Prostate gland (tissue), 2 donors: ENCODE measurements around the gene STK39.

Experiments used
- POLR2AphosphoS5 ChIP-seq: sonication (generic); formaldehyde crosslinking; IDR thresholded peaks from one replicate; pipeline ENCODE4 v1.6.1; 2017; ENCODE audit warnings: antibody characterized with exemption
- TF ChIP-seq, protein P1 (sequence below), 4 experiments: fragments of 200-600 bp in 2 of 4; fragments of 450-650 bp in 2 of 4; sonication (generic) in 2 of 4; IDR thresholded peaks; 1 replicate in 3 of 4; 2 replicates in 1 of 4; pipeline ENCODE4 v1.5.1; 2016 to 2019; ENCODE audit warnings: antibody characterized with exemption in 4 of 4, mild to moderate bottlenecking in 2 of 4, moderate library complexity in 2 of 4

DNA sequence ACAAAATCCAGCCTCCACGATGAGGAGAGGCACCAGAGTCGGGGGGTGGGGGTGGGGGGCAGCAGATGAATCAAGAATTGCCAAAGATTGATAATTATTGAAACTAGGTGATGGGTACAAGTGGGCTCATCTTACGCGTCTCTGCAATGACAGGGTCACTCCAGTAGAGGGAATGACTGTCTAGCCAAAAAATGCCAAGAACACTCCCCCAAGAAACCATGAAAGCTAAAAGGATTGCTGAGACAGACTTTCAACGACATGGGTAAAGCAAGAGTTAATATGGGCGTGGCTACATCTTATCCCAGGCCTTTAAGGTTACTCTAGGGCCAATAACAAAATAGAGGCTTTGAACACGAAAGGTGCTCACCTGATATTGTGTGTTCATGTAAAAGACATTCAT, 86.5 kb downstream of the STK39 start:
- TF ChIP-seq POLR2AphosphoS5 = no peak
- TF ChIP-seq, protein P1, sequence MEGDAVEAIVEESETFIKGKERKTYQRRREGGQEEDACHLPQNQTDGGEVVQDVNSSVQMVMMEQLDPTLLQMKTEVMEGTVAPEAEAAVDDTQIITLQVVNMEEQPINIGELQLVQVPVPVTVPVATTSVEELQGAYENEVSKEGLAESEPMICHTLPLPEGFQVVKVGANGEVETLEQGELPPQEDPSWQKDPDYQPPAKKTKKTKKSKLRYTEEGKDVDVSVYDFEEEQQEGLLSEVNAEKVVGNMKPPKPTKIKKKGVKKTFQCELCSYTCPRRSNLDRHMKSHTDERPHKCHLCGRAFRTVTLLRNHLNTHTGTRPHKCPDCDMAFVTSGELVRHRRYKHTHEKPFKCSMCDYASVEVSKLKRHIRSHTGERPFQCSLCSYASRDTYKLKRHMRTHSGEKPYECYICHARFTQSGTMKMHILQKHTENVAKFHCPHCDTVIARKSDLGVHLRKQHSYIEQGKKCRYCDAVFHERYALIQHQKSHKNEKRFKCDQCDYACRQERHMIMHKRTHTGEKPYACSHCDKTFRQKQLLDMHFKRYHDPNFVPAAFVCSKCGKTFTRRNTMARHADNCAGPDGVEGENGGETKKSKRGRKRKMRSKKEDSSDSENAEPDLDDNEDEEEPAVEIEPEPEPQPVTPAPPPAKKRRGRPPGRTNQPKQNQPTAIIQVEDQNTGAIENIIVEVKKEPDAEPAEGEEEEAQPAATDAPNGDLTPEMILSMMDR (IDR thresholded peaks at IDR 0.05) = no peak
